HL-60 (cell line): ENCODE measurements around the gene KLF5.

Source experiments
- SPI1 ChIP-seq: IDR thresholded peaks from 2 replicates; pipeline ENCODE4 v1.6.1; 2012; ENCODE audit warnings: low read depth, mild to moderate bottlenecking, borderline replicate concordance
- TF ChIP-seq, protein P1 (sequence below): IDR thresholded peaks from one replicate; pipeline ENCODE4 v1.5.1; 2011; ENCODE audit warnings: low read length, control low read depth, inconsistent platforms; ENCODE audit not compliant: insufficient read depth

DNA sequence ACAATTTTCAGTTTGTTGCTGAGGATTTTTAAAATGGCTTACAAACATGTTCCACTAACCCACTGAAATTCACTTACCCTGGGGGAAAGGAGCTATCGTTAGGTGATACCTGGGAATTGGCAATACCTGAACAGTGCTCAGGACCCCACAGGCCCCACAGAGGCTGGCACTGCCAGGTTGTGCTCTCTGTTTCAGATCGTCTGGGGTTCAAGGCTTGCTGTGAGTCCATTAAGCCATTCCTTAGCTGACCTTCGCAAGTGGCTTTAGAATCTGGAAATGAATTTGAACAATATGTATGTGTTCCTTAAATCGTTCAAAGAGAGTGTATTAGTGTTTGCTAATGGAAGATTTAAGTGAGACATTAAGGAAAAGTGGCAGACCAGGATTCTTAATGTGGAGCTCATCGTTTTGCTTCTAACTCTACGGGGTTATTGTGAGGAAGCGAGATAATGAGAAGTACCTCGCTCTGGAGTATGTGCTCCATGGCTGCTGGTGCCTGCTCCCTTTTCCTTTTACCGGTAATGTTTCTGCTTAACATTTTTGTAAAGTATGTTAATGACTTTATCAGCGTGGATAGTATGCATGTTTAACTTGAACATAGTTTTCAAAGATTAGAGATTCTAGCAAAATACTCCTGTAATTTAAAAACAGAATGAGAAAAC is 13.6 kb downstream of the KLF5 start:
- TF ChIP-seq, protein P1, sequence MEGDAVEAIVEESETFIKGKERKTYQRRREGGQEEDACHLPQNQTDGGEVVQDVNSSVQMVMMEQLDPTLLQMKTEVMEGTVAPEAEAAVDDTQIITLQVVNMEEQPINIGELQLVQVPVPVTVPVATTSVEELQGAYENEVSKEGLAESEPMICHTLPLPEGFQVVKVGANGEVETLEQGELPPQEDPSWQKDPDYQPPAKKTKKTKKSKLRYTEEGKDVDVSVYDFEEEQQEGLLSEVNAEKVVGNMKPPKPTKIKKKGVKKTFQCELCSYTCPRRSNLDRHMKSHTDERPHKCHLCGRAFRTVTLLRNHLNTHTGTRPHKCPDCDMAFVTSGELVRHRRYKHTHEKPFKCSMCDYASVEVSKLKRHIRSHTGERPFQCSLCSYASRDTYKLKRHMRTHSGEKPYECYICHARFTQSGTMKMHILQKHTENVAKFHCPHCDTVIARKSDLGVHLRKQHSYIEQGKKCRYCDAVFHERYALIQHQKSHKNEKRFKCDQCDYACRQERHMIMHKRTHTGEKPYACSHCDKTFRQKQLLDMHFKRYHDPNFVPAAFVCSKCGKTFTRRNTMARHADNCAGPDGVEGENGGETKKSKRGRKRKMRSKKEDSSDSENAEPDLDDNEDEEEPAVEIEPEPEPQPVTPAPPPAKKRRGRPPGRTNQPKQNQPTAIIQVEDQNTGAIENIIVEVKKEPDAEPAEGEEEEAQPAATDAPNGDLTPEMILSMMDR, result no peak
- no peak for TF ChIP-seq SPI1
